ENCODE data around the gene GFOD2. TPM values are rescaled to one million over a fixed set of nuclear protein-coding genes. Genes with fewer than 3 reads are reported as not detected.

The GFOD2 gene
- total and polyA plus RNA-seq, 2 of the 8 experiments (the other 6 are each of a cell fraction or from before 2014, with no cell fraction given): 21.4 to 33.2 TPM

- TF ChIP-seq, protein P1, sequence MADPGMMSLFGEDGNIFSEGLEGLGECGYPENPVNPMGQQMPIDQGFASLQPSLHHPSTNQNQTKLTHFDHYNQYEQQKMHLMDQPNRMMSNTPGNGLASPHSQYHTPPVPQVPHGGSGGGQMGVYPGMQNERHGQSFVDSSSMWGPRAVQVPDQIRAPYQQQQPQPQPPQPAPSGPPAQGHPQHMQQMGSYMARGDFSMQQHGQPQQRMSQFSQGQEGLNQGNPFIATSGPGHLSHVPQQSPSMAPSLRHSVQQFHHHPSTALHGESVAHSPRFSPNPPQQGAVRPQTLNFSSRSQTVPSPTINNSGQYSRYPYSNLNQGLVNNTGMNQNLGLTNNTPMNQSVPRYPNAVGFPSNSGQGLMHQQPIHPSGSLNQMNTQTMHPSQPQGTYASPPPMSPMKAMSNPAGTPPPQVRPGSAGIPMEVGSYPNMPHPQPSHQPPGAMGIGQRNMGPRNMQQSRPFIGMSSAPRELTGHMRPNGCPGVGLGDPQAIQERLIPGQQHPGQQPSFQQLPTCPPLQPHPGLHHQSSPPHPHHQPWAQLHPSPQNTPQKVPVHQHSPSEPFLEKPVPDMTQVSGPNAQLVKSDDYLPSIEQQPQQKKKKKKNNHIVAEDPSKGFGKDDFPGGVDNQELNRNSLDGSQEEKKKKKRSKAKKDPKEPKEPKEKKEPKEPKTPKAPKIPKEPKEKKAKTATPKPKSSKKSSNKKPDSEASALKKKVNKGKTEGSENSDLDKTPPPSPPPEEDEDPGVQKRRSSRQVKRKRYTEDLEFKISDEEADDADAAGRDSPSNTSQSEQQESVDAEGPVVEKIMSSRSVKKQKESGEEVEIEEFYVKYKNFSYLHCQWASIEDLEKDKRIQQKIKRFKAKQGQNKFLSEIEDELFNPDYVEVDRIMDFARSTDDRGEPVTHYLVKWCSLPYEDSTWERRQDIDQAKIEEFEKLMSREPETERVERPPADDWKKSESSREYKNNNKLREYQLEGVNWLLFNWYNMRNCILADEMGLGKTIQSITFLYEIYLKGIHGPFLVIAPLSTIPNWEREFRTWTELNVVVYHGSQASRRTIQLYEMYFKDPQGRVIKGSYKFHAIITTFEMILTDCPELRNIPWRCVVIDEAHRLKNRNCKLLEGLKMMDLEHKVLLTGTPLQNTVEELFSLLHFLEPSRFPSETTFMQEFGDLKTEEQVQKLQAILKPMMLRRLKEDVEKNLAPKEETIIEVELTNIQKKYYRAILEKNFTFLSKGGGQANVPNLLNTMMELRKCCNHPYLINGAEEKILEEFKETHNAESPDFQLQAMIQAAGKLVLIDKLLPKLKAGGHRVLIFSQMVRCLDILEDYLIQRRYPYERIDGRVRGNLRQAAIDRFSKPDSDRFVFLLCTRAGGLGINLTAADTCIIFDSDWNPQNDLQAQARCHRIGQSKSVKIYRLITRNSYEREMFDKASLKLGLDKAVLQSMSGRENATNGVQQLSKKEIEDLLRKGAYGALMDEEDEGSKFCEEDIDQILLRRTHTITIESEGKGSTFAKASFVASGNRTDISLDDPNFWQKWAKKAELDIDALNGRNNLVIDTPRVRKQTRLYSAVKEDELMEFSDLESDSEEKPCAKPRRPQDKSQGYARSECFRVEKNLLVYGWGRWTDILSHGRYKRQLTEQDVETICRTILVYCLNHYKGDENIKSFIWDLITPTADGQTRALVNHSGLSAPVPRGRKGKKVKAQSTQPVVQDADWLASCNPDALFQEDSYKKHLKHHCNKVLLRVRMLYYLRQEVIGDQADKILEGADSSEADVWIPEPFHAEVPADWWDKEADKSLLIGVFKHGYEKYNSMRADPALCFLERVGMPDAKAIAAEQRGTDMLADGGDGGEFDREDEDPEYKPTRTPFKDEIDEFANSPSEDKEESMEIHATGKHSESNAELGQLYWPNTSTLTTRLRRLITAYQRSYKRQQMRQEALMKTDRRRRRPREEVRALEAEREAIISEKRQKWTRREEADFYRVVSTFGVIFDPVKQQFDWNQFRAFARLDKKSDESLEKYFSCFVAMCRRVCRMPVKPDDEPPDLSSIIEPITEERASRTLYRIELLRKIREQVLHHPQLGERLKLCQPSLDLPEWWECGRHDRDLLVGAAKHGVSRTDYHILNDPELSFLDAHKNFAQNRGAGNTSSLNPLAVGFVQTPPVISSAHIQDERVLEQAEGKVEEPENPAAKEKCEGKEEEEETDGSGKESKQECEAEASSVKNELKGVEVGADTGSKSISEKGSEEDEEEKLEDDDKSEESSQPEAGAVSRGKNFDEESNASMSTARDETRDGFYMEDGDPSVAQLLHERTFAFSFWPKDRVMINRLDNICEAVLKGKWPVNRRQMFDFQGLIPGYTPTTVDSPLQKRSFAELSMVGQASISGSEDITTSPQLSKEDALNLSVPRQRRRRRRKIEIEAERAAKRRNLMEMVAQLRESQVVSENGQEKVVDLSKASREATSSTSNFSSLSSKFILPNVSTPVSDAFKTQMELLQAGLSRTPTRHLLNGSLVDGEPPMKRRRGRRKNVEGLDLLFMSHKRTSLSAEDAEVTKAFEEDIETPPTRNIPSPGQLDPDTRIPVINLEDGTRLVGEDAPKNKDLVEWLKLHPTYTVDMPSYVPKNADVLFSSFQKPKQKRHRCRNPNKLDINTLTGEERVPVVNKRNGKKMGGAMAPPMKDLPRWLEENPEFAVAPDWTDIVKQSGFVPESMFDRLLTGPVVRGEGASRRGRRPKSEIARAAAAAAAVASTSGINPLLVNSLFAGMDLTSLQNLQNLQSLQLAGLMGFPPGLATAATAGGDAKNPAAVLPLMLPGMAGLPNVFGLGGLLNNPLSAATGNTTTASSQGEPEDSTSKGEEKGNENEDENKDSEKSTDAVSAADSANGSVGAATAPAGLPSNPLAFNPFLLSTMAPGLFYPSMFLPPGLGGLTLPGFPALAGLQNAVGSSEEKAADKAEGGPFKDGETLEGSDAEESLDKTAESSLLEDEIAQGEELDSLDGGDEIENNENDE (IDR thresholded peaks at IDR 0.05; ENCODE audit: insufficient replicate concordance, low read length): no peak
- TF ChIP-seq CBX8 (IDR thresholded peaks at IDR 0.05; ENCODE audit: borderline replicate concordance, low read depth, low read length) (no peak), USF2 (IDR thresholded peaks at IDR 0.05; ENCODE audit: low read length) (peak; percentile 3; the same call in 1 of the 2 replicates), KDM5A (IDR thresholded peaks at IDR 0.05; ENCODE audit: low read length) (no peak), CBX5 (IDR thresholded peaks at IDR 0.05; ENCODE audit: low read depth, low read length) (no peak), CHD1 (IDR thresholded peaks at IDR 0.05; ENCODE audit: low read depth, low read length) (no peak)
- TF ChIP-seq, protein P2, sequence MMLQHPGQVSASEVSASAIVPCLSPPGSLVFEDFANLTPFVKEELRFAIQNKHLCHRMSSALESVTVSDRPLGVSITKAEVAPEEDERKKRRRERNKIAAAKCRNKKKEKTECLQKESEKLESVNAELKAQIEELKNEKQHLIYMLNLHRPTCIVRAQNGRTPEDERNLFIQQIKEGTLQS (IDR thresholded peaks at IDR 0.05; ENCODE audit: insufficient read depth, low read depth, low read length): 0 out of 2 replicates have a peak, but pooled peaks have one; percentile 6
Observed at GRCh38 chr16:67659675-67660563, 59.2 kb downstream of the GFOD2 start, which contains the start of gene ACD (continued).

Measured in H1 (cell line).